ENCODE data around the gene MBD2. TPM values are rescaled to one million over a fixed set of nuclear protein-coding genes. Genes with fewer than 3 reads are reported as not detected.
A peak's percentile ranks its signal among the peaks of the same experiment; 100 is the strongest.

The MBD2 gene
- total RNA-seq, 1 donor from 2014 or later: 27.7 TPM

DNA sequence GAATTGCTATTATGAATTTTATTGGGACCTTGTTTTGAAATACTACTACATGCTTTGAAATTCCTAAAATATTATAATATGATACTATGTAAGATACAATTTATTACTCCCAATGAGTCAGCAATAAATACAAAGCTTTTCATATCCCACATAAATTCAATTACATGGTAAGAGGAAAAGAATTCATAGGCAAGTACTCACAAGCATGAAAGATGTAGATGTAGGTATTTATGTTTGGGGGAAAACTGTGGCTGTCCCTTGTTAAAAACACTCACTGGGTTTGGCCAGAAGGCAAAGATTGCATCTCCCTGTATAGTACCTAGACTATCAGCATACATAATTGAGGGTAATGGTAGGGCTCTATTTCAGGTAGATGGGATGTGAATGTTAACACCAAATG is 90.4 kb downstream of the MBD2 start:
- Mint-ChIP-seq H3K36me3 (ENCODE audit: low read depth, unreplicated experiment) (peaks cover 7% of the 10 kb centered on the region), H3K27me3 (ENCODE audit: unreplicated experiment) (no peaks in the 10 kb centered on the region), H3K4me3 (ENCODE audit: unreplicated experiment) (no peak overlapping the region), H3K27ac (ENCODE audit: unreplicated experiment) (no peak overlapping the region), H3K9me3 (ENCODE audit: unreplicated experiment) (peaks cover 5% of the 10 kb centered on the region), H3K4me1 (ENCODE audit: unreplicated experiment) (peaks cover 7% of the 10 kb centered on the region)
- TF ChIP-seq, protein P1, sequence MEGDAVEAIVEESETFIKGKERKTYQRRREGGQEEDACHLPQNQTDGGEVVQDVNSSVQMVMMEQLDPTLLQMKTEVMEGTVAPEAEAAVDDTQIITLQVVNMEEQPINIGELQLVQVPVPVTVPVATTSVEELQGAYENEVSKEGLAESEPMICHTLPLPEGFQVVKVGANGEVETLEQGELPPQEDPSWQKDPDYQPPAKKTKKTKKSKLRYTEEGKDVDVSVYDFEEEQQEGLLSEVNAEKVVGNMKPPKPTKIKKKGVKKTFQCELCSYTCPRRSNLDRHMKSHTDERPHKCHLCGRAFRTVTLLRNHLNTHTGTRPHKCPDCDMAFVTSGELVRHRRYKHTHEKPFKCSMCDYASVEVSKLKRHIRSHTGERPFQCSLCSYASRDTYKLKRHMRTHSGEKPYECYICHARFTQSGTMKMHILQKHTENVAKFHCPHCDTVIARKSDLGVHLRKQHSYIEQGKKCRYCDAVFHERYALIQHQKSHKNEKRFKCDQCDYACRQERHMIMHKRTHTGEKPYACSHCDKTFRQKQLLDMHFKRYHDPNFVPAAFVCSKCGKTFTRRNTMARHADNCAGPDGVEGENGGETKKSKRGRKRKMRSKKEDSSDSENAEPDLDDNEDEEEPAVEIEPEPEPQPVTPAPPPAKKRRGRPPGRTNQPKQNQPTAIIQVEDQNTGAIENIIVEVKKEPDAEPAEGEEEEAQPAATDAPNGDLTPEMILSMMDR (IDR thresholded peaks at IDR 0.05; ENCODE audit: unreplicated experiment): no peak
- no peak for DNase-seq (ENCODE audit: low spot score)

DNA sequence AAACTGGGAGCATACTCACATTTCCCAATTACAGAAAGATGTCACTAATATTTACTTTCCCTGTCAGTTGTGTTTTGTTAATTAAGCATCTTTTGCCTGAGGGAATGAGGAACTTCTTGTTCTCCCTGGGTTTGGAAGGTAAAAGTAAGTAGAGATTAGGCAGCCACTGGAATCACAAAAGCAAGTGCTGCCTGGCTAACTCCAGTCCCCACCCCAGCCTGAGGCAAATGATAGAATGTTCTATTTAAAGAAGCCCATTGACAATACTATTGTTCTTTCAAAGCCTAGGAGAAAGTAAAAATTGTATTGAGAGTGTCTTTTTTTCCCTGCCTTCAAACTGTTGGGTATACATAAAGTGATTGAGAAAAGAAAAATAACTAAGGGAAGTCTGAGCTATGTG is 93.8 kb downstream of the MBD2 start:
- TF ChIP-seq, protein P1 (IDR thresholded peaks at IDR 0.05; ENCODE audit: unreplicated experiment): no peak
- H3K27me3 Mint-ChIP-seq (ENCODE audit: unreplicated experiment): peaks cover 5% of the 10 kb centered on the region
- no peaks in the 10 kb centered on the region for H3K36me3 Mint-ChIP-seq (ENCODE audit: low read depth, unreplicated experiment)
- no peak overlapping the region for H3K27ac Mint-ChIP-seq (ENCODE audit: unreplicated experiment)
- H3K4me1 Mint-ChIP-seq (ENCODE audit: unreplicated experiment): peaks cover 27% of the 10 kb centered on the region
- no peak for DNase-seq (ENCODE audit: low spot score)
- H3K9me3 Mint-ChIP-seq (ENCODE audit: unreplicated experiment): no peaks in the 10 kb centered on the region
- H3K4me3 Mint-ChIP-seq (ENCODE audit: unreplicated experiment): no peak overlapping the region

DNA sequence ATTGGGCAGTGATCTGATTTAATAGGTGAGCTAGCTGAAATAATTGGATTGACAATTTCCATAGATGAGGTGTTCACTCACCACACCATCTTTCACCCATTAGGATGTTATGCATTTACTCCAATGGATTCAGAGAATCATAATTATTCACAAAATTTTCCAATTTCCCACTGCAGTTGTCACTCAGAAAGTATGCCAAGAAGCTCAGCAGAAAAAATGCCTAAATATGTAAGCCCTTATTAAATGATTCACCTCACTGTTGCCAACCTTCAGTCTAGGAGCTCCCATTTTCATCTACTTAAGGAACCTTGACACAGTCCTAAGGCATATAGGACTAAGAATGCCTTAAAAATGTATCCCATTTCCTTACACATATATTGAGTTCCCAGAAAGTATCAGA is 94.3 kb downstream of the MBD2 start:
- no peaks in the 10 kb centered on the region for H3K9me3 Mint-ChIP-seq (ENCODE audit: unreplicated experiment)

DNA sequence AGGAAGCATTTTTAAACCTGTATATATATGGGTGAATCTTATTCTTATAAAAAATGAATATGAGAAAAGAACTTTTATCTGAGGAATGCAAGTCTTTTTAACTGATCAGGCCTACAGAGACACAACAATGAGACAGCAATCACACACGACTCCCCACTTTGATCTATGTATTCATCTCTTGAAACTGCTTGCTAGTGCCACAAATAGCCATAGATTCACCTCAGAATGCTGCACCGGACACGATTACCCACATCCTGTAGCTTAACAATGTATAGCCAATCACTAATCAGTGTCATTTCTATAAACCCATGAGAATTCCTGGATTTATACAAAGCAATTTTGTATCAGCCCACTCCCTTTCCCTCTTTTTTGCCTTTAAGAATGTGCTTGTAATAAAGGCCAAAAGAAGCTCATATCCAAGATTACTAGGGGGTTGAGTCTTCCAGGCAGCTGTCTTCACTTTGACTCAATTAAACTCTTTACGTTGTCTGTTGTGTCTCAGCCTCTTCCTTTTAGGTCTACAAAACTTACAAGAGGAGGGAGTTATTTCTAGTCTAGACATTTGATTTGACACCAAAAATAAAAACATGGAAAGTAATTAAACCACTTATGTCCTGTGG is 94.9 kb downstream of the MBD2 start:
- Mint-ChIP-seq H3K27me3 (ENCODE audit: unreplicated experiment) (peaks cover 5% of the 10 kb centered on the region), H3K36me3 (ENCODE audit: low read depth, unreplicated experiment) (no peaks in the 10 kb centered on the region), H3K4me3 (ENCODE audit: unreplicated experiment) (no peak overlapping the region), H3K27ac (ENCODE audit: unreplicated experiment) (no peak overlapping the region), H3K9me3 (ENCODE audit: unreplicated experiment) (no peaks in the 10 kb centered on the region), H3K4me1 (ENCODE audit: unreplicated experiment) (peaks cover 34% of the 10 kb centered on the region)
- no peak for DNase-seq (ENCODE audit: low spot score)
- TF ChIP-seq, protein P1 (IDR thresholded peaks at IDR 0.05; ENCODE audit: unreplicated experiment): no peak

More for the DNA sequence above, 94.3 kb downstream of the MBD2 start:
- no peak for DNase-seq (ENCODE audit: low spot score)
- Mint-ChIP-seq H3K4me3 (ENCODE audit: unreplicated experiment) (no peak overlapping the region), H3K27ac (ENCODE audit: unreplicated experiment) (no peak overlapping the region), H3K36me3 (ENCODE audit: low read depth, unreplicated experiment) (no peaks in the 10 kb centered on the region), H3K4me1 (ENCODE audit: unreplicated experiment) (peaks cover 30% of the 10 kb centered on the region), H3K27me3 (ENCODE audit: unreplicated experiment) (peaks cover 5% of the 10 kb centered on the region)
- TF ChIP-seq, protein P1 (IDR thresholded peaks at IDR 0.05; ENCODE audit: unreplicated experiment): no peak

DNA sequence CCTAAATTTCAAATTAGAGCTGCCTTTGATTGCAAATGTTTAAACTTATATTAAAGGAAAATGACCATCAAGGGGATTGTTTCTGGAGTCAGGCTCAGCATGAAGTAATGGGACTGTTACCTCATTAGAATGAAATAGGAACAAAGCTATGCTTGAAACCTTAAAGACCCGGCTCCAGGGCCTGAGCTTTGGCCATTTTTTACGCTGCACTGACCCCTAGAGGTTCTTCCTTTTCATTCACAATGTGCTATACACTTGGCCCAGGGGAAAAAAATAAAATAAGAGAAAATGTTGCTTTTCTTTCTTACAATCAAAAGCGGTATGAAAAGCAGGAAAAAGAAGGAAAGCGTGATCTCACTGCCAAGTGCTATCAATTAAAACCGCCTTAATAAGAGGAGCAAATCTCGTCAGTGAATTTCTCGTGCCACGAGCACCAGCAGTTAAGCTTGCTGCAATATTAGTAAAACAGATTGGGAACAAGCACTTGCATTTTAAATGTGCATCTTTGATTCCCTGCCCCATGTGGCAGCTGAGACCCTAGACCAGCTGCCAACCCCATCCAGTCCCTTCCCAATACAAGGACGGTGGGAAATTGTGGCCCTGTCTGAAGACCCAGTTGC is 96.6 kb downstream of the MBD2 start:
- no peaks in the 10 kb centered on the region for H3K36me3 Mint-ChIP-seq (ENCODE audit: low read depth, unreplicated experiment)
- peaks cover 47% of the 10 kb centered on the region for H3K4me1 Mint-ChIP-seq (ENCODE audit: unreplicated experiment)
- peak overlapping the region; percentile 77 for H3K27ac Mint-ChIP-seq (ENCODE audit: unreplicated experiment)
- H3K4me3 Mint-ChIP-seq (ENCODE audit: unreplicated experiment): no peak overlapping the region
- peak; percentile 63 for DNase-seq (ENCODE audit: low spot score)
- peaks cover 9% of the 10 kb centered on the region for H3K27me3 Mint-ChIP-seq (ENCODE audit: unreplicated experiment)
- TF ChIP-seq, protein P1 (IDR thresholded peaks at IDR 0.05; ENCODE audit: unreplicated experiment): peak; percentile 59
- H3K9me3 Mint-ChIP-seq (ENCODE audit: unreplicated experiment): no peaks in the 10 kb centered on the region
